Neural progenitor cell (in vitro differentiated cells): ENCODE results near the gene GBGT1.

Experiments used
- CTCF ChIP-seq: fragments of 200-600 bp; sonication (generic); IDR thresholded peaks from 2 replicates; pipeline ENCODE4 v1.5.1; 2017; ENCODE audit warnings: antibody characterized with exemption, mild to moderate bottlenecking
- EZH2 ChIP-seq: fragments of 200-600 bp; sonication (generic); IDR thresholded peaks from 2 replicates; pipeline ENCODE4 v1.6.1; 2017; ENCODE audit warnings: antibody characterized with exemption, mild to moderate bottlenecking, moderate library complexity

- TF ChIP-seq CTCF (no peak), EZH2 (no peak)
These were observed 32.9 kb downstream of the GBGT1 start for GRCh38 chr9:133130685-133131244.
